GM12878 (cell line): ENCODE data around the gene QPRT. TPM values are rescaled to one million over a fixed set of nuclear protein-coding genes. Genes with fewer than 3 reads are reported as not detected.

ENCODE experiments used
- ATAC-seq: fragments of 200-7000 bp; cut with Tn5 transposase; 3 replicates; pipeline ENCODE4 v1.9.1; 2020; ENCODE audit warnings: mild to moderate bottlenecking, moderate library complexity
- BruUV-seq: library from RNA; stranded (reverse); fragments of 400-500 nt; replicated peaks from 2 replicates; lab custom pipeline; 2021; lab: Mats Ljungman, UMichigan
- CTCF ChIA-PET: fragments of 300-600 bp; sonication (Branson Sonifier 250); formaldehyde crosslinking; extraction: SDS; loops from one replicate; lab custom pipeline; 2021; ENCODE audit warnings: inconsistent platforms; lab: Yijun Ruan, JAX
- POLR2A ChIA-PET: fragments of 350-600 bp; formaldehyde crosslinking; extraction: SDS; loops from one replicate; lab custom pipeline; 2021; ENCODE audit warnings: inconsistent platforms; lab: Charles Lee
- RAD21 ChIA-PET: fragments of 300-600 bp; sonication (Branson Sonifier 250); formaldehyde crosslinking; loops from one replicate; lab custom pipeline; 2023; ENCODE audit warnings: antibody characterized with exemption; ENCODE audit not compliant: unreplicated experiment; lab: Charles Lee
- SMC1A ChIA-PET: fragments of 300-600 bp; sonication (Branson Sonifier 250); formaldehyde crosslinking; loops from one replicate; lab custom pipeline; 2023; ENCODE audit not compliant: unreplicated experiment, uncharacterized antibody; lab: Charles Lee
- DNase-seq: peaks from one replicate; pipeline ENCODE4 v3.0.0-alpha.2; 2011; ENCODE audit warnings: low read depth, low spot score
- FAIRE-seq: peaks from 3 replicates; lab custom pipeline; 2011; peaks lifted over from hg19 to GRCh38; lab: Jason Lieb, UNC
- H2AFZ ChIP-seq: 2 replicates; pipeline ENCODE4 v1.6.0; 2011; ENCODE audit warnings: low read depth, low read length, control low read depth; ENCODE audit not compliant: control insufficient read depth
- H3K27ac ChIP-seq: 2 replicates; pipeline ENCODE4 v1.5.1; 2011; ENCODE audit warnings: control low read depth; ENCODE audit not compliant: control insufficient read depth, insufficient read depth
- H3K27me3 ChIP-seq, 2 experiments: replicated peaks in 1 of 2; 2 replicates each; pipeline versions ENCODE4 v1.6.0 to v1.6.1; 2011; ENCODE audit warnings: low read length in 1 of 2; ENCODE audit not compliant: control insufficient read depth in 2 of 2, insufficient read depth in 2 of 2
- H3K36me3 ChIP-seq, 2 experiments: 2 replicates each; pipeline ENCODE4 v1.5.1; 2011; ENCODE audit warnings: low read length in 1 of 2; ENCODE audit not compliant: control insufficient read depth in 2 of 2, insufficient read depth in 2 of 2
- H3K4me1 ChIP-seq: 2 replicates; pipeline ENCODE4 v1.6.1; 2011; ENCODE audit warnings: mild to moderate bottlenecking, low read length, moderate library complexity, mixed read lengths; ENCODE audit not compliant: control insufficient read depth, insufficient read depth
- H3K4me2 ChIP-seq: 2 replicates; pipeline ENCODE4 v1.6.0; 2011; ENCODE audit warnings: control low read depth; ENCODE audit not compliant: control insufficient read depth, insufficient read depth
- H3K4me3 ChIP-seq: fragments of 200-600 bp; sonication (generic); 2 replicates; pipeline ENCODE4 v1.5.1; 2016
- H3K79me2 ChIP-seq: 2 replicates; pipeline ENCODE4 v1.6.0; 2011; ENCODE audit warnings: low read length; ENCODE audit not compliant: control insufficient read depth, insufficient read depth
- H3K9ac ChIP-seq: 2 replicates; pipeline ENCODE4 v1.8.0; 2011; ENCODE audit warnings: low read length, control low read depth, mixed read lengths; ENCODE audit not compliant: control insufficient read depth, insufficient read depth
- H3K9me3 ChIP-seq: replicated peaks from 3 replicates; pipeline ENCODE4 v1.5.1; 2011; ENCODE audit warnings: mild to moderate bottlenecking, low read length; ENCODE audit not compliant: control insufficient read depth, insufficient read depth
- H4K20me1 ChIP-seq: 2 replicates; pipeline ENCODE4 v1.6.0; 2011; ENCODE audit not compliant: control insufficient read depth, insufficient read depth
- CHD4 ChIP-seq: fragments of 200-600 bp; sonication (generic); IDR thresholded peaks from 2 replicates; pipeline ENCODE4 v1.6.1; 2016; ENCODE audit warnings: mild to moderate bottlenecking
- E2F4 ChIP-seq: IDR thresholded peaks from 2 replicates; pipeline ENCODE4 v1.6.1; 2012; ENCODE audit warnings: low read depth, low read length, improper control_type of control experiment
- E4F1 ChIP-seq: fragments of 450-650 bp; IDR thresholded peaks from 2 replicates; pipeline ENCODE4 v1.6.1; 2018; ENCODE audit warnings: borderline replicate concordance, mild to moderate bottlenecking; ENCODE audit not compliant: partially characterized antibody
- ETV6 ChIP-seq, 2 experiments: fragments of 450-650 bp in 1 of 2; IDR thresholded peaks in 1 of 2; conservative IDR thresholded peaks in 1 of 2; 2 replicates each; pipeline ENCODE4 v1.6.1; 2014; ENCODE audit warnings: antibody characterized with exemption in 1 of 2, borderline replicate concordance in 1 of 2, low read depth in 1 of 2, mild to moderate bottlenecking in 1 of 2, moderate library complexity in 1 of 2
- MTA3 ChIP-seq: IDR thresholded peaks from 2 replicates; pipeline ENCODE4 v1.6.1; 2012; ENCODE audit warnings: low read length, inconsistent platforms, borderline replicate concordance
- TARDBP ChIP-seq: IDR thresholded peaks from 2 replicates; pipeline ENCODE4 v1.6.1; 2016; ENCODE audit warnings: borderline replicate concordance
- TCF12 ChIP-seq: IDR thresholded peaks from 2 replicates; pipeline ENCODE4 v1.6.1; 2011; ENCODE audit warnings: low read depth, mild to moderate bottlenecking, low read length
- YY1 ChIP-seq: IDR thresholded peaks from 2 replicates; pipeline ENCODE4 v1.6.1; 2011; ENCODE audit warnings: low read depth, mild to moderate bottlenecking, low read length
- ZNF217 ChIP-seq: fragments of 450-650 bp; IDR thresholded peaks from 2 replicates; pipeline ENCODE4 v1.6.1; 2017; ENCODE audit warnings: antibody characterized with exemption, mild to moderate bottlenecking
- ZNF687 ChIP-seq: fragments of 450-650 bp; IDR thresholded peaks from 2 replicates; pipeline ENCODE4 v1.6.1; 2017; ENCODE audit warnings: mild to moderate bottlenecking, moderate library complexity
- WGBS: methylation state at CpG from one replicate; pipeline ENCODE4 v1.1.6; 2016; ENCODE audit warnings: low lambda C conversion rate; ENCODE audit not compliant: insufficient replicate concordance, insufficient coverage; ENCODE audit errors: missing lambda C conversion rate; 5-methylcytosine and 5-hydroxymethylcytosine counted together
- in situ Hi-C: fragments of 300-500 bp; cut with MboI; formaldehyde crosslinking; loops from 9 replicates; pipeline ENCODE4 v1.14.3; 2018; ENCODE audit warnings: mixed read lengths
- intact Hi-C: fragments of 100-400 bp; cut with micrococcal nuclease; formaldehyde crosslinking; loops from one replicate; pipeline ENCODE4 v1.14.2; 2022; ENCODE audit not compliant: unreplicated experiment
- polyA plus RNA-seq, 11 experiments: library from polyadenylated mRNA; depleted of rRNA in 4 of 11; unstranded in 6 of 11; stranded (reverse) in 5 of 11; fragments of >200 nt; fragmentation: Nextera tagmentation in 4 of 11; fragmentation: Illumina TruSeq in 1 of 11; extraction: Ambion mirVana in 4 of 11; extraction: Trizol in 1 of 11; gene quantifications; 1 replicate in 1 of 11; 2 replicates in 10 of 11; pipeline versions ENCODE4 v1.2.1 to v1.2.3, GENCODE V29; 2011 to 2016; ENCODE audit warnings: inconsistent platforms in 2 of 11, missing spikeins in 2 of 11, low read depth in 1 of 11
- total RNA-seq, 4 experiments: library from RNA; depleted of rRNA in 3 of 4; stranded (reverse); fragments of >200 nt in 3 of 4; fragmentation: Illumina TruSeq in 1 of 4; extraction: Trizol in 1 of 4; gene quantifications; 2 replicates each; pipeline versions ENCODE4 v1.2.1 to v1.2.3, GENCODE V29; 2013 to 2021

Gene QPRT
- total and polyA plus RNA-seq, 10 of the 15 experiments (the other 5 are each of a cell fraction or from before 2014, with no cell fraction given) = 2.7 to 43.0 (median 31.3) TPM

GRCh38 chr16:29701214-29701555 is 22.2 kb downstream of the QPRT start:
- no peaks in the 10 kb centered on the region for H3K79me2 ChIP-seq
- no peaks in the 10 kb centered on the region for H4K20me1 ChIP-seq
- H3K9me3 ChIP-seq = peaks cover 1% of the 10 kb centered on the region; the same call in 2 of the 3 replicates
- ChIA-PET POLR2A (interaction anchor here (0.6 to 2.6 kb wide), 7 partner anchors 10 to 186 kb away, joined by 3 to 10 read pairs (median 3); partner anchors contain the start of gene SPN), CTCF (interaction anchor here (0.6 to 5.2 kb wide), 23 partner anchors 9 to 331 kb away, joined by 3 to 27 read pairs (median 5); partner anchors contain the start of genes KIF22 and QPRT), RAD21 (interaction anchor here (0.6 to 2.5 kb wide), 13 partner anchors 9 to 120 kb away, joined by 3 to 11 read pairs (median 5); partner anchors contain the start of genes PAGR1 and QPRT)
- in situ Hi-C loops = no loop called here
- DNase-seq = no peak
- no peak overlapping the region for H3K27ac ChIP-seq
- no peak overlapping the region for H3K4me3 ChIP-seq
- no peak overlapping the region for H3K9ac ChIP-seq
- BruUV-seq = no TSS peak
- intact Hi-C loops = loop anchor here (5.0 kb wide), 3 partner anchors 91 to 321 kb away; partner anchors contain the start of genes C16orf92, KIF22 and MAZ
- TF ChIP-seq CHD4 (no peak), ETV6 (conservative IDR thresholded peaks at IDR 0.05 in 1 of 2, IDR thresholded peaks at IDR 0.05 in 1 of 2; ENCODE audit: borderline replicate concordance in 1 of 2, low read depth in 1 of 2) (no peak), MTA3 (no peak), E4F1 (no peak), ZNF217 (no peak), TARDBP (no peak), E2F4 (no peak), YY1 (no peak), TCF12 (no peak), ZNF687 (no peak)
- TF ChIP-seq, all 136 proteins: peak for 0
- ATAC-seq (no peak), FAIRE-seq (no peak)
- Histone ChIP-seq H3K27me3 (no peaks in the 10 kb centered on the region), H3K4me2 (no peak overlapping the region), H3K4me1 (peaks cover 13% of the 10 kb centered on the region), H2AFZ (no peak overlapping the region), H3K36me3 (no peaks in the 10 kb centered on the region; a peak in 1 of 4 replicates)
- WGBS = 54% methylated on average over 5 of the region's 5 CpGs
- SMC1A ChIA-PET = interaction anchor here (1.1 to 2.8 kb wide), 17 partner anchors 8 to 331 kb away, joined by 3 to 14 read pairs (median 5); partner anchors contain the start of gene PAGR1
